Upper lobe of left lung (tissue), 6 donors: ENCODE measurements around the gene ADGRG2. TPM values are rescaled to one million over a fixed set of nuclear protein-coding genes. Genes with fewer than 3 reads are reported as not detected.

Experiments used
- ATAC-seq, 2 donors: fragments of 200-7000 bp; cut with Tn5 transposase; one replicate each; pipeline ENCODE4 v1.9.1; 2022; ENCODE audit warnings: mild to moderate bottlenecking in 2 of 2, moderate library complexity in 2 of 2; ENCODE audit not compliant: low FRiP score in 2 of 2
- DNase-seq, 2 donors: peaks; one replicate each; pipeline ENCODE4 v3.0.0-alpha.2; 2019 to 2020
- H3K27ac ChIP-seq, 4 donors: fragments of 200-600 bp; sonication (generic); one replicate each; pipeline ENCODE4 v1.5.1; 2016 to 2019
- H3K27me3 ChIP-seq, 4 donors: fragments of 200-600 bp; sonication (generic); one replicate each; pipeline ENCODE4 v1.5.1; 2017 to 2019
- H3K36me3 ChIP-seq, 4 donors: fragments of 200-600 bp; sonication (generic); one replicate each; pipeline ENCODE4 v1.5.1; 2016 to 2019
- H3K4me1 ChIP-seq, 4 donors: fragments of 200-600 bp; sonication (generic); one replicate each; pipeline ENCODE4 v1.5.1; 2018 to 2019
- H3K4me3 ChIP-seq, 4 donors: fragments of 200-600 bp; sonication (generic); one replicate each; pipeline ENCODE4 v1.5.1; 2017 to 2019; ENCODE audit warnings: mild to moderate bottlenecking in 2 of 4, moderate library complexity in 1 of 4
- H3K9me3 ChIP-seq, 4 donors: fragments of 200-600 bp; sonication (generic); one replicate each; pipeline ENCODE4 v1.5.1; 2018 to 2019
- EP300 ChIP-seq, 4 donors: sonication (generic); formaldehyde crosslinking; IDR thresholded peaks; one replicate each; pipeline ENCODE4 v1.5.1; 2017; ENCODE audit warnings: antibody characterized with exemption in 4 of 4, control low read depth in 2 of 4
- POLR2A ChIP-seq, 4 donors: fragments of 450-650 bp; IDR thresholded peaks; one replicate each; pipeline ENCODE4 v1.5.1; 2016 to 2017; ENCODE audit warnings: antibody characterized with exemption in 4 of 4, mild to moderate bottlenecking in 2 of 4
- POLR2AphosphoS5 ChIP-seq, 2 donors: sonication (generic); formaldehyde crosslinking; IDR thresholded peaks; one replicate each; pipeline ENCODE4 v1.5.1; 2017; ENCODE audit warnings: antibody characterized with exemption in 2 of 2
- WGBS, 2 donors: methylation state at CpG; one replicate each; pipeline ENCODE4 v1.1.5; 2017 to 2018; 5-methylcytosine and 5-hydroxymethylcytosine counted together
- total RNA-seq, 6 donors: library from RNA; depleted of rRNA in 4 of 6; stranded (reverse); fragments of >200 nt in 4 of 6; gene quantifications; one replicate each; pipeline versions ENCODE4 v1.1.0 to v1.2.1, GENCODE V29; 2016 to 2021
- TF ChIP-seq, protein P1 (sequence below), 6 experiments: fragments of 450-650 bp in 4 of 6; fragments of 200-600 bp in 2 of 6; sonication (generic) in 2 of 6; IDR thresholded peaks; one replicate each; pipeline ENCODE4 v1.5.1; 2016 to 2019; ENCODE audit warnings: antibody characterized with exemption in 6 of 6
- donor health status: DM: no; HTN: no; CAD: no; lungs with moderate emphysema.
- donor health status: DM: no; HTN: yes; CAD: no; lungs with severe emphysema.

ADGRG2 gene
- total RNA-seq, 6 donors from 2014 or later, result 0.69 to 2.9 (median 0.91) TPM; not detected in 1

GRCh38 chrX:18949291-18949943 is 172.9 kb downstream of the ADGRG2 start:
- Histone ChIP-seq H3K27ac (no peak overlapping the region), H3K36me3 (peaks cover 0 to 13% (median 0%) of the 10 kb centered on the region in 4 donors), H3K9me3 (no peaks in the 10 kb centered on the region), H3K4me1 (no peaks in the 10 kb centered on the region), H3K4me3 (no peak overlapping the region), H3K27me3 (no peaks in the 10 kb centered on the region)
- ATAC-seq, result no peak
- no peak for DNase-seq
- WGBS, 2 donors, result 78 to 81% methylated on average over 4 of the region's 4 CpGs
- no peak for TF ChIP-seq POLR2AphosphoS5 (IDR thresholded peaks at IDR 0.05)
- TF ChIP-seq EP300 (IDR thresholded peaks at IDR 0.05), result no peak
- TF ChIP-seq, protein P1, sequence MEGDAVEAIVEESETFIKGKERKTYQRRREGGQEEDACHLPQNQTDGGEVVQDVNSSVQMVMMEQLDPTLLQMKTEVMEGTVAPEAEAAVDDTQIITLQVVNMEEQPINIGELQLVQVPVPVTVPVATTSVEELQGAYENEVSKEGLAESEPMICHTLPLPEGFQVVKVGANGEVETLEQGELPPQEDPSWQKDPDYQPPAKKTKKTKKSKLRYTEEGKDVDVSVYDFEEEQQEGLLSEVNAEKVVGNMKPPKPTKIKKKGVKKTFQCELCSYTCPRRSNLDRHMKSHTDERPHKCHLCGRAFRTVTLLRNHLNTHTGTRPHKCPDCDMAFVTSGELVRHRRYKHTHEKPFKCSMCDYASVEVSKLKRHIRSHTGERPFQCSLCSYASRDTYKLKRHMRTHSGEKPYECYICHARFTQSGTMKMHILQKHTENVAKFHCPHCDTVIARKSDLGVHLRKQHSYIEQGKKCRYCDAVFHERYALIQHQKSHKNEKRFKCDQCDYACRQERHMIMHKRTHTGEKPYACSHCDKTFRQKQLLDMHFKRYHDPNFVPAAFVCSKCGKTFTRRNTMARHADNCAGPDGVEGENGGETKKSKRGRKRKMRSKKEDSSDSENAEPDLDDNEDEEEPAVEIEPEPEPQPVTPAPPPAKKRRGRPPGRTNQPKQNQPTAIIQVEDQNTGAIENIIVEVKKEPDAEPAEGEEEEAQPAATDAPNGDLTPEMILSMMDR (IDR thresholded peaks at IDR 0.05), result no peak
- TF ChIP-seq POLR2A (IDR thresholded peaks at IDR 0.05), result no peak

- Histone ChIP-seq H3K36me3 (peaks cover 0 to 18% (median 0%) of the 10 kb centered on the region in 4 donors), H3K4me3 (no peak overlapping the region), H3K4me1 (no peaks in the 10 kb centered on the region), H3K27ac (no peak overlapping the region), H3K9me3 (no peaks in the 10 kb centered on the region), H3K27me3 (no peaks in the 10 kb centered on the region)
- TF ChIP-seq POLR2A (IDR thresholded peaks at IDR 0.05) (no peak), EP300 (IDR thresholded peaks at IDR 0.05) (no peak), POLR2AphosphoS5 (IDR thresholded peaks at IDR 0.05) (no peak)
- TF ChIP-seq, protein P1 (IDR thresholded peaks at IDR 0.05), result no peak
- ATAC-seq (no peak), DNase-seq (no peak)
- 86 to 100% methylated on average over 1 to 4 of the region's 4 CpGs for WGBS, 2 donors
Observed at GRCh38 chrX:18946611-18947010, 175.7 kb downstream of the ADGRG2 start.

- no peaks in the 10 kb centered on the region for H3K9me3 ChIP-seq
- no peaks in the 10 kb centered on the region for H3K4me1 ChIP-seq
- WGBS, 2 donors, result 81 to 100% methylated on average over 3 to 6 of the region's 6 CpGs
Observed at GRCh38 chrX:18946157-18946556, 176.1 kb downstream of the ADGRG2 start.

DNA sequence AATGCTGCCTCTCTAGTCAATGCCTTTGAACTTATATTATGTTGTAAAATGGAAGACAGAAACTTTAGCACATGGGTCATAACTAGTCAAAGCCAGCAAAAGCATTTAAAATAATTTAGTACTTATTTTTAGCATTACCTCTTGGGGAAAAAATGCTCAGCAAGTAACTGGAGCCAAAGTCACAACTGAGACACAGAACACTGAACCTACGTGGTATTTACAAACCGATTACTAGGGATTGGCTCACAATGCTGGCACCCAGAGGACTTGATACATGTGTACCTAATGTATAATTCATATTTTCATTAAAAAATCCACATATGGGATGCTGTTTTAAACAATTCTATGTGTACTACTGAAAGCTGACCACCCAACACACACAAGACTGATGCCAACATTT is 176.8 kb downstream of the ADGRG2 start:
- 84 to 94% methylated on average over 2 of the region's 2 CpGs for WGBS, 2 donors
- TF ChIP-seq EP300 (IDR thresholded peaks at IDR 0.05) (no peak), POLR2AphosphoS5 (IDR thresholded peaks at IDR 0.05) (no peak)
- TF ChIP-seq, protein P1 (IDR thresholded peaks at IDR 0.05), result no peak

More at GRCh38 chrX:18946157-18946556, 176.1 kb downstream of the ADGRG2 start:
- no peaks in the 10 kb centered on the region for H3K27me3 ChIP-seq
- H3K27ac ChIP-seq, result no peak overlapping the region
- TF ChIP-seq POLR2A (IDR thresholded peaks at IDR 0.05) (no peak), POLR2AphosphoS5 (IDR thresholded peaks at IDR 0.05) (no peak), EP300 (IDR thresholded peaks at IDR 0.05) (no peak)
- TF ChIP-seq, protein P1 (IDR thresholded peaks at IDR 0.05), result no peak
- no peak for ATAC-seq
- peaks cover 0 to 17% (median 0%) of the 10 kb centered on the region in 4 donors for H3K36me3 ChIP-seq
- no peak overlapping the region for H3K4me3 ChIP-seq
- DNase-seq, result no peak

GRCh38 chrX:18944482-18944881 is 177.8 kb downstream of the ADGRG2 start:
- H3K36me3 ChIP-seq, result peaks cover 0 to 14% (median 0%) of the 10 kb centered on the region in 4 donors
- H3K4me1 ChIP-seq, result no peaks in the 10 kb centered on the region
- 67% methylated on average over 4 of the region's 4 CpGs; no CpG with 5 or more reads in 1 of the 2 donors for WGBS, 2 donors
- no peak overlapping the region for H3K4me3 ChIP-seq
- TF ChIP-seq, protein P1 (IDR thresholded peaks at IDR 0.05), result no peak
- TF ChIP-seq POLR2AphosphoS5 (IDR thresholded peaks at IDR 0.05) (no peak), EP300 (IDR thresholded peaks at IDR 0.05) (no peak), POLR2A (IDR thresholded peaks at IDR 0.05) (no peak)
- H3K27ac ChIP-seq, result no peak overlapping the region
- no peak for ATAC-seq
- DNase-seq, result no peak
- no peaks in the 10 kb centered on the region for H3K9me3 ChIP-seq
- H3K27me3 ChIP-seq, result no peaks in the 10 kb centered on the region

More for the DNA sequence above, 176.8 kb downstream of the ADGRG2 start:
- no peak for DNase-seq
- no peak overlapping the region for H3K27ac ChIP-seq
- no peak overlapping the region for H3K4me3 ChIP-seq
- peaks cover 0 to 14% (median 0%) of the 10 kb centered on the region in 4 donors for H3K36me3 ChIP-seq
- no peak for ATAC-seq
- no peaks in the 10 kb centered on the region for H3K4me1 ChIP-seq
- no peaks in the 10 kb centered on the region for H3K9me3 ChIP-seq
- H3K27me3 ChIP-seq, result no peaks in the 10 kb centered on the region
